HCT116 (cell line): ENCODE measurements around the gene RGS7. TPM values are rescaled to one million over a fixed set of nuclear protein-coding genes. Genes with fewer than 3 reads are reported as not detected.

Source experiments
- ATAC-seq: fragments of 200-7000 bp; cut with Tn5 transposase; 2 replicates; pipeline ENCODE4 v1.9.1; 2020; ENCODE audit warnings: mild to moderate bottlenecking, moderate library complexity
- BruUV-seq: library from RNA; stranded (reverse); fragments of 400-500 nt; replicated peaks from 2 replicates; lab custom pipeline; 2021; lab: Mats Ljungman, UMichigan
- CTCF ChIA-PET: fragments of 300-600 bp; sonication (Branson Sonifier 250); formaldehyde crosslinking; loops from one replicate; lab custom pipeline; 2021; ENCODE audit warnings: antibody characterized with exemption; lab: Charles Lee
- POLR2A ChIA-PET: fragments of 300-600, 350-600 bp; sonication (Branson Sonifier 250); formaldehyde crosslinking; loops from one replicate; lab custom pipeline; 2021; ENCODE audit warnings: antibody characterized with exemption; lab: Charles Lee
- RAD21 ChIA-PET, 2 experiments: fragments of 300-600 bp; sonication (Branson Sonifier 250); formaldehyde crosslinking; loops; one replicate each; lab custom pipeline; 2023; ENCODE audit warnings: low total read pairs in 2 of 2; ENCODE audit not compliant: uncharacterized antibody in 2 of 2, unreplicated experiment in 2 of 2, low non-redundant PET in 1 of 2; lab: Charles Lee
- DNase-seq: peaks from one replicate; pipeline ENCODE4 v3.0.0-alpha.2; 2010; ENCODE audit warnings: low read depth, low spot score
- H2AFZ ChIP-seq: fragments of 200-600 bp; shearing (Covaris generic), sonication (generic); 2 replicates; pipeline ENCODE4 v1.6.1; 2017; ENCODE audit warnings: low read depth, mixed run types, mixed read lengths, antibody characterized with exemption, low read length; ENCODE audit not compliant: poor library complexity, severe bottlenecking
- H3K27ac ChIP-seq: 2 replicates; pipeline ENCODE4 v1.5.1; 2012; ENCODE audit warnings: low read depth, low read length
- H3K27me3 ChIP-seq: fragments of 200-600 bp; sonication (generic); 2 replicates; pipeline ENCODE4 v1.6.1; 2016; ENCODE audit warnings: mixed run types, low read length, mixed read lengths; ENCODE audit not compliant: insufficient read depth
- H3K36me3 ChIP-seq, 2 experiments: fragments of 200-500 bp in 1 of 2; fragments of 200-600 bp in 1 of 2; sonication (Bioruptor generic) in 1 of 2; sonication (generic) in 1 of 2; 2 replicates each; pipeline versions ENCODE4 v1.5.1 to v1.6.1; 2014 to 2016; ENCODE audit warnings: low read length in 2 of 2, inconsistent platforms in 1 of 2, mixed read lengths in 1 of 2, mixed run types in 1 of 2; ENCODE audit not compliant: insufficient read depth in 2 of 2, control insufficient read depth in 1 of 2
- H3K4me1 ChIP-seq, 2 experiments: fragments of 200-600 bp in 1 of 2; sonication (generic) in 1 of 2; 2 replicates each; pipeline versions ENCODE4 v1.5.1 to v1.6.1; 2012 to 2017; ENCODE audit warnings: low read length in 2 of 2, inconsistent platforms in 1 of 2, mild to moderate bottlenecking in 1 of 2, mixed read lengths in 1 of 2, mixed run types in 1 of 2, moderate library complexity in 1 of 2; ENCODE audit not compliant: insufficient read depth in 2 of 2, control insufficient read depth in 1 of 2
- H3K4me2 ChIP-seq: fragments of 200-600 bp; sonication (generic); 2 replicates; pipeline ENCODE4 v1.6.1; 2017; ENCODE audit warnings: mixed run types, low read length, mixed read lengths
- H3K4me3 ChIP-seq, 2 experiments: fragments of 200-600 bp in 1 of 2; sonication (generic) in 1 of 2; replicated peaks in 1 of 2; 2 replicates each; pipeline ENCODE4 v1.5.1; 2011 to 2016; ENCODE audit warnings: low read length in 2 of 2, control low read depth in 1 of 2, low read depth in 1 of 2, mild to moderate bottlenecking in 1 of 2, mixed read lengths in 1 of 2, mixed run types in 1 of 2
- H3K79me2 ChIP-seq: fragments of 200-600 bp; sonication (generic); 2 replicates; pipeline ENCODE4 v1.6.1; 2017; ENCODE audit warnings: mild to moderate bottlenecking, mixed run types, low read length, moderate library complexity, mixed read lengths; ENCODE audit not compliant: insufficient read depth
- H3K9ac ChIP-seq: fragments of 200-600 bp; sonication (generic); 2 replicates; pipeline ENCODE4 v1.6.1; 2016; ENCODE audit warnings: low read length, mixed read lengths
- H3K9me2 ChIP-seq: fragments of 200-600 bp; sonication (generic), shearing (Covaris generic); 2 replicates; pipeline ENCODE4 v1.6.1; 2017; ENCODE audit warnings: mixed run types, mild to moderate bottlenecking, moderate library complexity; ENCODE audit not compliant: insufficient read depth
- H3K9me3 ChIP-seq, 2 experiments: fragments of 200-500 bp in 1 of 2; fragments of 200-600 bp in 1 of 2; sonication (Bioruptor generic) in 1 of 2; sonication (generic) in 1 of 2; 2 replicates each; pipeline ENCODE4 v1.6.1; 2014 to 2017; ENCODE audit warnings: low read length in 2 of 2, mixed read lengths in 2 of 2, inconsistent platforms in 1 of 2, low read depth in 1 of 2, mild to moderate bottlenecking in 1 of 2, mixed run types in 1 of 2, moderate library complexity in 1 of 2; ENCODE audit not compliant: control insufficient read depth in 1 of 2, insufficient read depth in 1 of 2
- H4K20me1 ChIP-seq: fragments of 200-600 bp; sonication (generic), shearing (Covaris generic); 2 replicates; pipeline ENCODE4 v1.6.1; 2017; ENCODE audit warnings: mixed run types, mild to moderate bottlenecking, moderate library complexity; ENCODE audit not compliant: insufficient read depth
- ATF3 ChIP-seq: IDR thresholded peaks from 2 replicates; pipeline ENCODE4 v1.6.1; 2012
- EZH2 ChIP-seq: fragments of 200-600 bp; sonication (generic); IDR thresholded peaks from 2 replicates; pipeline ENCODE4 v1.6.1; 2017; ENCODE audit warnings: antibody characterized with exemption, mixed run types
- EZH2phosphoT487 ChIP-seq: fragments of 200-600 bp; IDR thresholded peaks from 2 replicates; pipeline ENCODE4 v1.6.1; 2018; ENCODE audit warnings: antibody characterized with exemption, borderline replicate concordance
- JUND ChIP-seq: IDR thresholded peaks from 2 replicates; pipeline ENCODE4 v1.6.1; 2012
- POLR2A ChIP-seq: IDR thresholded peaks from 2 replicates; pipeline ENCODE4 v1.7.0; 2011; ENCODE audit warnings: borderline replicate concordance; ENCODE audit not compliant: insufficient read depth, insufficient read length; ENCODE audit errors: extremely low read depth
- POLR2AphosphoS5 ChIP-seq: IDR thresholded peaks from 2 replicates; pipeline ENCODE4 v1.6.1; 2011; ENCODE audit warnings: mild to moderate bottlenecking, low read depth, low read length, moderate library complexity
- SIN3A ChIP-seq: IDR thresholded peaks from 2 replicates; pipeline ENCODE4 v1.6.1; 2012; ENCODE audit warnings: low read depth
- SRF ChIP-seq: IDR thresholded peaks from 2 replicates; pipeline ENCODE4 v1.6.1; 2012; ENCODE audit warnings: low read depth
- ZNF274 ChIP-seq: fragments of 200-500 bp; sonication (Bioruptor generic); IDR thresholded peaks from 2 replicates; pipeline ENCODE4 v1.6.1; 2014; ENCODE audit warnings: mild to moderate bottlenecking, low read depth, low read length, inconsistent platforms
- intact Hi-C: fragments of 100-400 bp; cut with micrococcal nuclease; formaldehyde crosslinking; loops from 2 replicates; pipeline ENCODE4 v1.10.0; 2022
- total RNA-seq: library from RNA; stranded (reverse); gene quantifications from one replicate; pipeline ENCODE4 v1.2.1, GENCODE V29; 2021; ENCODE audit not compliant: unreplicated experiment
- TF ChIP-seq, protein P1 (sequence below): IDR thresholded peaks from 2 replicates; pipeline ENCODE4 v1.6.1; 2012; ENCODE audit warnings: low read depth
- TF ChIP-seq, protein P2 (sequence below): IDR thresholded peaks from 2 replicates; pipeline ENCODE4 v1.6.1; 2012

The RGS7 gene
- total RNA-seq, 1 experiment from 2014 or later: not detected

- peaks cover 0 to 24% of the 10 kb centered on the region in 2 experiments; a peak in 2 of 4 replicates for H3K9me3 ChIP-seq
- no peaks in the 10 kb centered on the region for H4K20me1 ChIP-seq
- H3K9ac ChIP-seq: no peak overlapping the region
- BruUV-seq: no TSS peak
- no peaks in the 10 kb centered on the region for H3K36me3 ChIP-seq
- no peak overlapping the region for H3K4me2 ChIP-seq
- ChIA-PET RAD21 (no interaction called here), CTCF (no interaction called here), POLR2A (no interaction called here)
- H3K4me1 ChIP-seq: no peaks in the 10 kb centered on the region
- TF ChIP-seq JUND (no peak), SRF (no peak), EZH2phosphoT487 (no peak), ZNF274 (no peak), ATF3 (no peak), EZH2 (no peak), POLR2A (no peak), POLR2AphosphoS5 (no peak), SIN3A (no peak)
- TF ChIP-seq, protein P1, sequence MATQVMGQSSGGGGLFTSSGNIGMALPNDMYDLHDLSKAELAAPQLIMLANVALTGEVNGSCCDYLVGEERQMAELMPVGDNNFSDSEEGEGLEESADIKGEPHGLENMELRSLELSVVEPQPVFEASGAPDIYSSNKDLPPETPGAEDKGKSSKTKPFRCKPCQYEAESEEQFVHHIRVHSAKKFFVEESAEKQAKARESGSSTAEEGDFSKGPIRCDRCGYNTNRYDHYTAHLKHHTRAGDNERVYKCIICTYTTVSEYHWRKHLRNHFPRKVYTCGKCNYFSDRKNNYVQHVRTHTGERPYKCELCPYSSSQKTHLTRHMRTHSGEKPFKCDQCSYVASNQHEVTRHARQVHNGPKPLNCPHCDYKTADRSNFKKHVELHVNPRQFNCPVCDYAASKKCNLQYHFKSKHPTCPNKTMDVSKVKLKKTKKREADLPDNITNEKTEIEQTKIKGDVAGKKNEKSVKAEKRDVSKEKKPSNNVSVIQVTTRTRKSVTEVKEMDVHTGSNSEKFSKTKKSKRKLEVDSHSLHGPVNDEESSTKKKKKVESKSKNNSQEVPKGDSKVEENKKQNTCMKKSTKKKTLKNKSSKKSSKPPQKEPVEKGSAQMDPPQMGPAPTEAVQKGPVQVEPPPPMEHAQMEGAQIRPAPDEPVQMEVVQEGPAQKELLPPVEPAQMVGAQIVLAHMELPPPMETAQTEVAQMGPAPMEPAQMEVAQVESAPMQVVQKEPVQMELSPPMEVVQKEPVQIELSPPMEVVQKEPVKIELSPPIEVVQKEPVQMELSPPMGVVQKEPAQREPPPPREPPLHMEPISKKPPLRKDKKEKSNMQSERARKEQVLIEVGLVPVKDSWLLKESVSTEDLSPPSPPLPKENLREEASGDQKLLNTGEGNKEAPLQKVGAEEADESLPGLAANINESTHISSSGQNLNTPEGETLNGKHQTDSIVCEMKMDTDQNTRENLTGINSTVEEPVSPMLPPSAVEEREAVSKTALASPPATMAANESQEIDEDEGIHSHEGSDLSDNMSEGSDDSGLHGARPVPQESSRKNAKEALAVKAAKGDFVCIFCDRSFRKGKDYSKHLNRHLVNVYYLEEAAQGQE: no peak
- TF ChIP-seq, protein P2, sequence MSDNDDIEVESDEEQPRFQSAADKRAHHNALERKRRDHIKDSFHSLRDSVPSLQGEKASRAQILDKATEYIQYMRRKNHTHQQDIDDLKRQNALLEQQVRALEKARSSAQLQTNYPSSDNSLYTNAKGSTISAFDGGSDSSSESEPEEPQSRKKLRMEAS: no peak
- DNase-seq: no peak
- H3K9me2 ChIP-seq: no peaks in the 10 kb centered on the region
- no peaks in the 10 kb centered on the region for H3K27me3 ChIP-seq
- ATAC-seq: no peak
- no peak overlapping the region for H3K4me3 ChIP-seq
- H3K27ac ChIP-seq: no peak overlapping the region
- no peak overlapping the region for H2AFZ ChIP-seq
- intact Hi-C loops: no loop called here
- no peaks in the 10 kb centered on the region for H3K79me2 ChIP-seq
These were observed 332.2 kb downstream of the RGS7 start for GRCh38 chr1:241024834-241025233.
